Endodermal cell (in vitro differentiated cells): ENCODE measurements around the gene ABCG4. TPM values are rescaled to one million over a fixed set of nuclear protein-coding genes. Genes with fewer than 3 reads are reported as not detected.

Experiments
- DNase-seq: peaks from one replicate; pipeline ENCODE4 v3.0.0-alpha.2; 2017
- H3K27ac ChIP-seq: 2 replicates; pipeline ENCODE4 v1.5.1; 2013; ENCODE audit warnings: mild to moderate bottlenecking, low read depth, low read length, moderate library complexity
- H3K27me3 ChIP-seq: 2 replicates; pipeline ENCODE4 v1.6.1; 2013; ENCODE audit warnings: mild to moderate bottlenecking, low read length, moderate library complexity; ENCODE audit not compliant: insufficient read depth, control insufficient read depth, poor library complexity, severe bottlenecking
- H3K36me3 ChIP-seq: 2 replicates; pipeline ENCODE4 v1.7.0; 2013; ENCODE audit warnings: mild to moderate bottlenecking, low read length, moderate library complexity; ENCODE audit not compliant: control insufficient read depth, insufficient read depth
- H3K4me1 ChIP-seq: one replicate; pipeline ENCODE4 v1.7.0; 2013; ENCODE audit warnings: low read length; ENCODE audit not compliant: control insufficient read depth, insufficient read depth
- H3K4me3 ChIP-seq: 2 replicates; pipeline ENCODE4 v1.5.1; 2013; ENCODE audit warnings: mild to moderate bottlenecking, low read length, moderate library complexity
- H3K9ac ChIP-seq: 2 replicates; pipeline ENCODE4 v1.6.1; 2013; ENCODE audit warnings: mild to moderate bottlenecking, low read length, moderate library complexity; ENCODE audit not compliant: poor library complexity, severe bottlenecking; ENCODE audit errors: extremely low read depth
- H3K9me3 ChIP-seq: 2 replicates; pipeline ENCODE4 v1.6.1; 2013; ENCODE audit warnings: mild to moderate bottlenecking, low read length, moderate library complexity; ENCODE audit not compliant: control insufficient read depth
- H3K27ac Mint-ChIP-seq: 2 replicates; pipeline ENCODE4 v1.8.0; 2020; ENCODE audit warnings: mixed read lengths
- H3K27me3 Mint-ChIP-seq: 2 replicates; pipeline ENCODE4 v1.8.0; 2021; ENCODE audit warnings: mild to moderate bottlenecking, mixed read lengths; ENCODE audit not compliant: insufficient read depth
- H3K36me3 Mint-ChIP-seq: 2 replicates; pipeline ENCODE4 v1.8.0; 2020; ENCODE audit warnings: low read depth, mixed read lengths
- H3K4me1 Mint-ChIP-seq: 2 replicates; pipeline ENCODE4 v1.8.0; 2020; ENCODE audit warnings: mixed read lengths
- H3K4me3 Mint-ChIP-seq: 2 replicates; pipeline ENCODE4 v1.8.0; 2020; ENCODE audit warnings: mild to moderate bottlenecking, moderate library complexity, mixed read lengths
- H3K9me3 Mint-ChIP-seq: 2 replicates; pipeline ENCODE4 v1.8.0; 2020; ENCODE audit warnings: mild to moderate bottlenecking, mixed read lengths
- CTCF ChIP-seq: fragments of 200-600 bp; sonication (generic); conservative IDR thresholded peaks from 2 replicates; pipeline ENCODE4 v1.5.0; 2021; ENCODE audit warnings: antibody characterized with exemption, mild to moderate bottlenecking
- WGBS, 2 experiments: methylation state at CpG; one replicate each; pipeline versions ENCODE4 v1.1.5 to v1.1.7; 2013; ENCODE audit warnings: missing lambda C conversion rate in 2 of 2, mixed read lengths in 1 of 2; ENCODE audit not compliant: insufficient coverage in 1 of 2, insufficient read length in 1 of 2; 5-methylcytosine and 5-hydroxymethylcytosine counted together
- total RNA-seq, 2 donors: library from RNA; stranded (reverse); fragmentation: NEBNext Ultra II Directional in 1 of 2; extraction: Animal tissue kit (Norgen Biotek cat#: 25700) in 1 of 2; gene quantifications; 2 replicates in 1 of 2; 3 replicates in 1 of 2; pipeline ENCODE4 v1.2.1, GENCODE V29; 2021

ABCG4 gene
- total RNA-seq, 2 donors from 2014 or later, result 1.5 to 1.8 TPM

- 88 to 96% methylated on average over 9 to 10 of the region's 10 CpGs for WGBS, 2 experiments
- H3K4me3 Mint-ChIP-seq, result no peak overlapping the region
- no peak for DNase-seq
- Histone ChIP-seq H3K4me3 (no peak overlapping the region), H3K9ac (no peak overlapping the region), H3K9me3 (no peaks in the 10 kb centered on the region), H3K4me1 (no peaks in the 10 kb centered on the region), H3K36me3 (no peaks in the 10 kb centered on the region), H3K27me3 (peaks cover 9% of the 10 kb centered on the region), H3K27ac (no peak overlapping the region)
- H3K36me3 Mint-ChIP-seq, result no peaks in the 10 kb centered on the region
- H3K9me3 Mint-ChIP-seq, result no peaks in the 10 kb centered on the region
- no peak overlapping the region for H3K27ac Mint-ChIP-seq
- no peak for TF ChIP-seq CTCF
- H3K27me3 Mint-ChIP-seq, result peaks cover 28% of the 10 kb centered on the region
- H3K4me1 Mint-ChIP-seq, result no peaks in the 10 kb centered on the region
Measured at GRCh38 chr11:119156496-119156895, 7.6 kb downstream of the ABCG4 start.

- Histone ChIP-seq H3K4me1 (no peaks in the 10 kb centered on the region), H3K27ac (no peak overlapping the region), H3K4me3 (no peak overlapping the region), H3K36me3 (no peaks in the 10 kb centered on the region), H3K27me3 (peaks cover 4% of the 10 kb centered on the region), H3K9me3 (no peaks in the 10 kb centered on the region), H3K9ac (no peak overlapping the region)
- Mint-ChIP-seq H3K27ac (no peak overlapping the region), H3K4me3 (no peak overlapping the region), H3K4me1 (no peaks in the 10 kb centered on the region), H3K36me3 (no peaks in the 10 kb centered on the region), H3K9me3 (no peaks in the 10 kb centered on the region), H3K27me3 (peaks cover 22% of the 10 kb centered on the region)
- no peak for TF ChIP-seq CTCF
- DNase-seq, result no peak
- WGBS, 2 experiments, result 79 to 84% methylated on average over 2 to 3 of the region's 3 CpGs
Measured at GRCh38 chr11:119157063-119157462, 8.2 kb downstream of the ABCG4 start.

- Histone ChIP-seq H3K27ac (no peak overlapping the region), H3K9ac (no peak overlapping the region), H3K27me3 (no peaks in the 10 kb centered on the region), H3K4me3 (no peak overlapping the region), H3K9me3 (no peaks in the 10 kb centered on the region), H3K4me1 (no peaks in the 10 kb centered on the region), H3K36me3 (no peaks in the 10 kb centered on the region)
- Mint-ChIP-seq H3K27ac (no peak overlapping the region), H3K36me3 (no peaks in the 10 kb centered on the region), H3K9me3 (no peaks in the 10 kb centered on the region), H3K4me1 (no peaks in the 10 kb centered on the region), H3K4me3 (no peak overlapping the region), H3K27me3 (peaks cover 22% of the 10 kb centered on the region)
- TF ChIP-seq CTCF, result no peak
- DNase-seq, result no peak
- 88 to 92% methylated on average over 13 of the region's 13 CpGs for WGBS, 2 experiments
Measured at GRCh38 chr11:119158467-119158866, 9.6 kb downstream of the ABCG4 start.
